ENCODE measurements around the gene RAD51B.

The RAD51B gene

DNA sequence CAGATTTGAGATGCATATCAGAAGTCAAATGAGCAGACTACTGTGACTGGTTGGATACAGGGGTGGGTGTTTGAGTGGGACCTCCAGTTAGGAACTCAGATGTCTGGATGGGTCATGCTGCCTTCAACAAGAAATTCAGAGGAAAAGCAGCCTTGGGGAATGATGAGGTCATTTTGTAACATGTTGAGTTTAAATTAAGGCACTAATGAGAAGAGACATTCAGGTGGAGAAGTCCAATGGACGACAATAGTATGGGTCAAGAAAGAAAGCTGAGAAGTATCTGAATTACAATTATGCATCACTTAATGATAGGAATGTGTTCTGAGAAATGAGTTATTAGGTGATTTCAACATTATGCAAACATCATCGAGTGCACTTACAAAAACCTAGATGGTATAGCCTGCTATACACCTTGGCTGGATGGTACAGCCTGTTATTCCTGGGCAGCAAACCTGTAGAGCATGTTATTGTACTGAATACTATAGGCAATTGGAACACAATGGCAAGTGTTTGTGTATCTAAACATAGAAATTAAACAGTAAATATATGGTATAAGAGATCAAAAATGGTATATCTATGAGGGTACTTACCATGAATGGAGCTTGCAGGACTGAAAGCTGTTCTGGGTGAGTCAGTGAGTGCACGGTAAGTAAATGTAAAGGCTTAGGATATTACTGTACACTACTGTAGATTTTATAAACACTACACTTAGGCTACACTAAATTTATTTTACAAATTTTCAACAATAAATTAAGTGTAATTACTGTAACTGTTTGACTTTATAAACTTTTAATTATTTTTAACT lies 414.7 kb downstream of the RAD51B start:
- no peak for DNase-seq (ENCODE audit: low spot score)

DNA sequence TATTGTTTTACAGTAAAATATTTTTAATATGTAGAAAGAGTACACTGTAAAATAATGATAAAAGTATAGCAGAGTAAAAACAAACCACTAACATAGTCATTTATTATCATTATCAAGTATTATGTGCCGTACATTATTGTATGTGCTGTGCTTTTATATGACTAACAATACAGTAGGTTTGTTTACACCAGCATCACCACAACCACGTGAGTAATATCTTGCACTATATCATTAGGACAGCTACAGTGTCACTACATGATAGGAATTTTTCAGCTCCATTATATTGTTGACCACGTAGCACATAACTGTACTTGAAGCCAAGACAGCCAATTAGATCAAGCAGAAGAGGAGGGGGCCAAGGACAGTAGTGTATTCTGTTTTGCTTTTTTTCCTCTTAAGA lies 415.4 kb downstream of the RAD51B start:
- no peak for DNase-seq (ENCODE audit: low spot score)

DNA sequence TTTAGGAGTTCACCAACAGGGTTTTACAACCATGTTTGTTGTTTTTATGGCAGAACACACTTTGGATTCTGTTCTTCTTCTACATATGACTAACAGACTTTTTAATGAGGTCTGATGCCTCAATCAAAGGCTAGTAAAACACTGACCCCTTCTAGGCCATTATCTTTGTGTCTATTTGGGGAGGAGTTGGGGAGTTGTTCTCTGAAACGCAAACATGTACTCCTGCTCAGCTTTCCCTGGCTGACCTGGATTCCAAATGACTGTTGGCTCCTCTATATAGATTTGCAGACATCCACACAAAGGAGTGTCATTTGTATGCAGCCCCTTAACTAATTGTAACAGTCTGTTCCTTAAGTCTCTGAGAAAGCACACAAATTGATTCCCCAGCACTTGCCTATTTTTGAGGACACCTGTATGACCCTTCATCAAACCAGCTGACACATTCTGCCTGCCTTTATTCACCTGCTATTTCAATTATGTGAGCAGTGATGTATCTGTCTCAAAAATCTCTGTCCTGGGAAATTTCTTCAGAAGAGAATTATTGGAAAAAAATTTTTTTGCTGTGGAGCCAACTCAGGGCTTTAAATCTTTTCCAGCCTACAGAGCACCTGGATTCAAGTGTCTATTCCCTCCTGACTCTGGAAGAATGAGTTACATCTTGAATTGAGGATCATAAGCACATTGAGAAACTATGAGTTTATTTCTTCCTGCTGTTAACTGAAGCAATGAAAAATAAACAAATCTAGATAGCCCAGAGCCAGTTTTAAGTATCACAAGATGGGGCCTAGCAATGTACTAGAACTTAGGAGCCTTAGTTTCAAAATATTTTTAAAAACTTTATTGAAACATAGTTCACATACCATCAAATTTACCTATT lies 417.2 kb downstream of the RAD51B start:
- no peak for DNase-seq (ENCODE audit: low spot score)

DNA sequence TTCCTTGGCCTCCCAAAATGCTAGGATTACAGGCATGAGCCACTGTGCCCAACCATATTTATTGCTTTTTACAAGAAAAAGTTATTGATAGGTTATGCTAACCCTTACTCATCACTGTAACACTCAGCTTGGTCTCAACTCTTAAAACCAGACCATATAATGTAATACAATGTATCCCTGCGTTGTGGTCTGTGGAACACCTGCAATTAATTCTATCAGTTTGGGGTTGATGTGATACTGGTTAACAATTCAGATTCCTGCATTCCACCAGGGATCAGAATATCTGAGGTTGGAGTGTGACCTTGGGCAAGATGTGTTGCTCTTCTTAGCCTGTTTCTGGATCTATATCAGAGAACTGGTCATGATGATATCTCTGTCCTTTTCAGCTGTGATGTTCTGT lies 419.0 kb downstream of the RAD51B start:
- no peak for DNase-seq (ENCODE audit: low spot score)

DNA sequence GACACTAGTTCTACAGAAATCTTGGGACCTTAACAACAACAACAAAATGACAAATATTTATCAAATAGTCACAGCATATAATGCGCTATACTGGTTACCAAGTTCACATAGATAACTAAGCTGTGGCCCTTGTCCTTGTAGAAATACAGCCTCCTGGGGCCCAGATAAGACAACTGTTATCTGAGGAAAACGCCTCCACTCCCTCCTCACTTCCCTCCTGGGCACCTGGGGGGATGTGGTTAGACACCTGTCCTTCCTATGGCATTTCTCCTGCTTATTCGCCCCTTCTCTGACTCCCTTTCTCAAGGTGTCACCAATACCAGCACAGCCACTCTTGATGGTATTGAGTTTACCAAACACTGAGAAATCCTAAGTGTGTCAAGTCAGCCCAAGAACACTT lies 419.4 kb downstream of the RAD51B start:
- DNase-seq (ENCODE audit: low spot score): no peak

DNA sequence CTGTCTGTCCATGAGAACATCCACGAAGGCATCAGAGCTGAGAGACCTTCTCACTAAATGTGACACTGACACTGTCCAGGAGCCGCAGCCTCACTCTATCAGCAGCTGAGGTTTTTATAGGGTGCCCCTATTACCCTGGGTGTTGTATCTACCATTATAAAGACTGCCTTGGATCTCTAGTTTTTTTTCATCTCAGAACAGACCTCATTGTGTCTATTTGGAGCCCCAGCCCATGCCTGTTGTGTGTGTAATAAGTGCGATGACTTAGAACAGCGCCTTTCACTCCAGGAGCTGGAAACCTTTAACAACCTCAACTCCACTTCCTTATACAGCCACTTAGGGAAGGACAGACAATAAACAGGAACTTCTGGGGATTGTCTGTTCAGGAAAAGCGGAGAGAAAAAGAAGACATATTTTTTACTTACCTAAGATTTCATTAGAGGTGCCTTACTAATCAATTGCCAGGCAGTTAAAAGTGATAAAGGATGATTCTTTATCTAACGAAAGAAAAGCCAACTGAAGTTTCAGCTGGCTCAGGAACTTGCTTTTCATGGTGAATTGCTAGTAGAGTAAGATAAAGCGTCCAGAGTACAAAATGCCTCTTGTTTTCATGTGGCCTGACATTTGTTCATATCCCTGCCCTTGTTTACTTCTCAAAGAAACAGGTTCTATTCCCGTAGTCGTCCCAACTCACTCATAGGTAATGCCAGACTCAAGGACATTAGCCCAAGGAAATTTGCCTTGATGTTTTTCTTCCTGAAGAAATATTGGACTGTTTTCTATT lies 420.6 kb downstream of the RAD51B start:
- DNase-seq (ENCODE audit: low spot score): no peak

DNA sequence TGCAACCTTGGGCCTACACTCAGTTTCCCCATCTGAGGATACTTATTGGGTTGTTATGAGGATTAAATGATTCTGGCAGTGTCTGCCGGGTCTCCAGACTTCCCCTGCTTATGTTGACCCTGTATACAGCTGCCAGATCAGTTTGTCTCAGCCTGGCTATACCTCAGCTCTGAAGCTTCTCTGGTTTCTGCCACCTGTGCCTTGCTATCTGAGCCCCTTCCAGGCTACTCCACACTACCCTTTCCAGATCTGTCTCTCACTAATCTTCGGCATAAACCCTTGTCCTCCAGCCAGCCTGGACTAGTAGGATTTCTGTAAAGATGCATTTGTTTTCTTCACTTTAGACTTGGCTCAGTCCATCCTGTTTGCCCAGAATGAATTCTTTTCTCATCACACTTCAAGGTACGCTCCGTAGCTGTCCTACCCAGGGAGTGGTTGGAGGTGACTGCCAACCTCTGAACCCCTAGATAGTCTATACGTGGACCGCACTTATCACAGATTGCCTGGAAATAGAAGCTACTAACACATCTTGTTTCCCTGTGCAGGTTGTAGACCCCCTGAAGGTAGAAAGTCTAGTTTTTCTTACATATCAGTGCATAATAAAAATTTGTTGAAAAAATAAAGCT lies 422.4 kb downstream of the RAD51B start:
- no peak for DNase-seq (ENCODE audit: low spot score)

DNA sequence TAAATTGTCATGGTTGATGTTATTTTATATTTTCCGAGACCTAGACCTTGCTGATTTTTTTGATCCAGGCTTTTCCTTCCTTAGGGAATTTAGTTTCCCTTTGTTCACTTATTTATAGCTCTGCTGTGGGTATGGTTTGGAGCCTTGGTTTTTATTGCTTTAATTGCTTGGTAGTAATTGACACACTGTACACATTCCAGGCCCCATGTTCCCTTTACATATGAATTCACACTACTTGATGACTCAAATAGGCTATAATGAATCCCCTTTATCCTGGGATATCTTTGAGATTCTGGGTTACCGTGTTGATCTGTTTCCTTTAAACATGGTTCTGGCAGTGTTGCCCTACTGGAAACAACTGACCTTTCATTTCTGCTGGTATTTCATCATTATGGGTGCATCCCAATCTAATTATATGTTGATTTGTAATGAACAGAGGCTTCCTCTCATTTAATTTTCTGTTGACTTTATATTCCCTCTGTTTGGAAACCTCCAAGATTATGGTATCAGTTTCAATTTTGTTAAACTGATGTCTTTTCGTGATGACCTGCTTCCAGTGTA lies 424.0 kb downstream of the RAD51B start:
- no peak for DNase-seq (ENCODE audit: low spot score)

DNA sequence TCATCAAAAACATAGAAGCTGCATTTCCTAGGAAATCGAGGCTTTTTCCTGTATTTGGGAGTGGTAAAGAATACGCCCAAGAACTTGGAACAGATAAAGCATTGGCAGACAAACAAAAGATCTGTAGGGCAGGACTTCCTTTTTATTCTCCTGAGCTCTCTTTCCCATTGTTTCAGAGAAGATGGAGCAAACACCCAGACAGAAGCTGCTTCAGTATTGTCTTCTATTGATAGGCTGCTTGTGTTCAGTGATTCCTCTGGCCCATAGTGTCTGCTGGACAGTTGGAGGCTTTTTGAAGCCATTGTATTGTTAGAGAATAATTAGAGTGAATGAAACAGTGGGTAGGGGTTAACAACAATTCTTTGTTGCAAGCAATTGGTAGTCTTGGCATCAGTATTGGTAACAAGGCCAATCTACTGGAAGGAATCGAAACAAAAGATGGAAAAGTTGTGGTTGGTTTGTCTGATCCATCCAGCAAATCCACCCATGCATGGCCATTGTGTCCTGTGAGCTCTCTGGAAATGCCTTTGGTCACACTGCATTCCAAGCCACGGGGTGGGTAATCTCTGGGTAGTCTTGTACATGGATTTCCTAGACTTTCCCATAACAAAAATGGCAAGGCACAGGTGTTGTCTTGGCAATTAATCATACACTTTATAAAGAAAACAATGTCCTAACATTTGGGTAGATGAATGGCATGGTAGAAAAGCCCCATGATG lies 424.8 kb downstream of the RAD51B start:
- DNase-seq (ENCODE audit: low spot score): peak; percentile 41

DNA sequence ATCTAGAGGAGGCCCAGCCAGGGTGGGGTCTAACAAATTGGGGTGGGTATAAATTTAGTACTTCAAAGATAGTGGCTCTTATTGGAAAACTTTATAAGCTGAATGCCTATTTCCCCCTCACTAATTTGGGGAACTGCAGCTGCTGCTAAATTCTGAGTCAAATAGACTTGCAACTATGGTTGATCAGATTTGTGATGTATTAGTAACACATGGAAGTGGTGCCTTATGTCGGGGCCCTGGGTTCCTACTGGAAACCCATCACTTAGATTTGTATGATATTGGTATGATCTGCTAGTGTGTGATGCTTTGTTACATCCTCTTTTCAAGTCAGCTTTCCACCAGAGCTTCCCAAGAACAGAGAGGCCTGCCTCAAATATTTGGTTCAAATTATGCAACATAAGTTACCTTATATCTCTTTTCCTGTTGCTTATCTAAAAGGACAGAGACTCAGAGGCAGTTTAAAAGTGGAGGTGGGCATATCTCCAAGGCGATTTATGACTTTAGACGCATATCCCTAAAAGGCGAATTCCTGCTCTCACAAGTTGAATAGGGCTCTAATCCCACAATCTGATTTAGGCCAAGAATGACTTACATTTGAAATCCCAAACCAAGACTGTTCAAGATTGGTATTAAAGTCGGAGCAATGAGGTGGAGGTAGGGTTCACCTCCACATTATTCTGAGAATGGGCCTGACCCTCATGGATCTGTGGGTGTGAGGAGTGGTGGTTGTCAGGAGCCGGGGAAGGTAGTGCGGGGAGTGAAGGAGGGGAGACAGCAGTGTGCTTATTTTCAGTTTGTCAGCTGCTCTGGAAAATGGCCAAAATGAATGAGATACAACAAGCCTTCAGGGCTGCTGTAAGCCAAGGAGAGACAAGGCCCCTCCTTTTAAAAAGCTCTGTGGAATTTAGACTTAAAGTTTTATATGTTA lies 425.8 kb downstream of the RAD51B start:
- no peak for DNase-seq (ENCODE audit: low spot score)

DNA sequence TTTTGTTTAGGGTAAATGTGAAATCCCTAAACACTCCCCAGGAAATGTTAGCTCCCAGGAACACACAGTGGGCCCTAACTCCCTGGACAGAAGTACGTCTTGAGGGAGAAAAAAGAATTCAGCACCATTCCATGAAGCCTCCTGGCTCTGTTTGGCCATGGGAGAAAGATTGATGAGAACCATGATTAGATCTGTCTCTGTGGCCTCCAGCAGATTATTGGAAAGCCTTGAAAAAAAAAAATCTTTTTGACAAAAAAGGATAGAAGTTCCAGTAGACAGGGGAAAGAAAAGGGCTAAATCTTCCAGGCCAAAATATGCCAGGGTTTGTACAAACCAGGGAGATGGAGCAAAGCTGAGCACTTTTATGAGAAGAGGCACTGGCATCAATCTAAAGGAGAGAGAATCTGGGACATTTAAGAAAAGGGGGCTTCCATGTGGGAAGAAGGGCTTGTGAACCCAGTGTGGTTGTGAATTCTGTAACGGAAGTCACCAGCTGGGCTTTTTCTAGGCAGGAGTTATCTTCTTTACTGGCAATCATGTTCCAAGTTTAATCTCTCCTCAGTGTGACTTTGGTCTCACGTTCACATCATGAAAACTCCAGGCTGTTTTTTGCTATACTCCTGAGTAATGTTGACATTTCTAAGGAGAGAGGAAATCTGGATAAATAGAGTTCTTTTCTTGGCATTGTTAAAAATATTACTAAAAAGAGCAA lies 426.7 kb downstream of the RAD51B start:
- no peak for DNase-seq (ENCODE audit: low spot score)

DNA sequence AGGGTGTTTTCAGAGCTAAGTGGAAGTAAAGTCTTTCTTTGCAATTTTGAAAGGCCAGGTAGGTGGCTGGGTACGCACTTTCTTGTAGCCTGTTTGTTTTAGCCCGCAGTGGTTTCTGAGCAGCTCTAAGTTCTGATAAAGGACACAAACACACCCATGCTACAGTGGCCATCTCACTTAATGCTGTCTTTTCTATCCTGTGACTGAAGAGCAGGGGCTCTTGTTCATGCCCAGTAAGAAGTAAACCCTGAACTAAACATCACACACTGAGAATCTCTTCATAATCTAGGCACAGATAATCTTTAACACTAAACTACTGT lies 427.2 kb downstream of the RAD51B start:
- DNase-seq (ENCODE audit: low spot score): no peak

DNA sequence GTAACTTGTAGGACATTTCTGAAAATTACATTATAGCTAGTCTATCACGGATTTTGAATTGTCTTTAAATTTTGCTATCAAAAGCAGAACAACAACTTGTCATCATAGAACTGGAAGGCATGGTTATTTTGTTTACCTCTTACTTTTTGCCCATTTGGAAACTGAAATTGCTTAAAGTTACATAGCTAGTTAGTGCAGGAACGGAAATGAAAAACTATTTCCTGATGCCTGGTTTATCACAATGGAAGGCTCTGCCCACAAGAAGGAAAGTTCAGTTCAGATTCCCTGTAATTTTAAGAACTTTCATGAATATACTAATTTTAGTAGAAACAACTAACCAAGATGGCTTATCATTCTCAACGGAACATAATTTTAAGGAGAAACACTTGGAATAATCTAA lies 427.7 kb downstream of the RAD51B start:
- no peak for DNase-seq (ENCODE audit: low spot score)

DNA sequence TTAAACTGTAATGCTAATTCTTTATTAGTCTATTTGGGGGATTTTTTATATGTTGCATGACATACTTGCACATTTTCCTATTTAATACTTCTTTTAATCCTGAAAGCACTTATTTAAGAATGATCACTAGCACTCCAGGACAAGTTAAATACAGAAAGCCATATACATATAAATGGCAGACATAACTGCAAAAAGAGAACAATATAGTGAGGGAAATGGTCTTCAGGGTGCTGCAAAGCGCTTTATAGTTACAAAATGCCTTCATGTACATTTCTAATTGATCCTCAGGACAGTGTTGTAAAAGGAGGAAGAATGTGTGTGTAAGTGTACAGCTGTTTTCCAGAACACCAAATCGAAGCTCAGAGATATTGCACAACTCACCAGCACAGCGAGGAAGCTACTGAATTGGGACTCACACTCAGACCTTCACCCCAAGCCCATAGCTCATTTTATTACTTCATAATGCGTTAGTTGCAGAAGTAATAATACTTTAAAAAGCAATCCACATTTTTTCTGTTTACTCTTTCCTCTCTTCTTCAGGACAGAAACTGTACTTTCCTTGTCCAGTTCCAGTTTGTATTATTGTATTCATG lies 428.2 kb downstream of the RAD51B start:
- DNase-seq (ENCODE audit: low spot score): no peak

DNA sequence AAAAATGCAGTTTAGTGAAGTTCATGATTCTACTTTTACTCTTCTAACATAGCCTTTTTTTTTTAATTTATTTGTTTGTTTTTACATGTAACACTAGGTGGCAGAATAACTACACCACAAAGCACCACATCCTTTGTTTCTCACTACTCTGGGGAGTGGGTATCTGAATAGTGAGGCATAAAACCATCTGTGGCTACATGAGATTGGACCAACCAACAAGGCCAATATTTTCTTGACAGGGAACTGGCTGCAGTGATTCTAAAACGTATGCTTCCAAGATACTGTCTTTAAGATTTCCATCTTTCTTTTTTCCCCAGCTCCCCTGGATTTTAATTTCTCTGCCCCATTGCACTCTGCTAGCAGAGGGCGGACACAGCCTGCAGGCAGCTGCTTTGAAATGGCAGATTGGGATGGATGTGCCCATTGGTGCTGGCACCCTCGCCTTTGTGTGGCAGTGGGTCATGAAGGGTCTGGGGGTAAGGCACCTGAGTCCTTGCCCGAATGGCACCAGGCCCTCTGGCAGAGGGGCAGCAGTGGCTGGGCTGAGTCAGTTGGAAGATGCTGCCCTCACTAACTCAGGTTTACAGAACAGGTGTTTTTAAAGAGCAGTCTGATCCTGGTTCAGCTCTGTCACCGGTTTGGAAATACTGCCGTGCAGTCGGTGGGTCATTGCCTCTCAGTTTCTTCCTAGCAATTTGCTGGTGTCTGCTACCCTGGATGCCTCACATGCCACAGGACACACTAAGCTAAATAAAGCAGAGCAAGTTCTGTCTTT lies 429.1 kb downstream of the RAD51B start:
- DNase-seq (ENCODE audit: low spot score): peak; percentile 67

DNA sequence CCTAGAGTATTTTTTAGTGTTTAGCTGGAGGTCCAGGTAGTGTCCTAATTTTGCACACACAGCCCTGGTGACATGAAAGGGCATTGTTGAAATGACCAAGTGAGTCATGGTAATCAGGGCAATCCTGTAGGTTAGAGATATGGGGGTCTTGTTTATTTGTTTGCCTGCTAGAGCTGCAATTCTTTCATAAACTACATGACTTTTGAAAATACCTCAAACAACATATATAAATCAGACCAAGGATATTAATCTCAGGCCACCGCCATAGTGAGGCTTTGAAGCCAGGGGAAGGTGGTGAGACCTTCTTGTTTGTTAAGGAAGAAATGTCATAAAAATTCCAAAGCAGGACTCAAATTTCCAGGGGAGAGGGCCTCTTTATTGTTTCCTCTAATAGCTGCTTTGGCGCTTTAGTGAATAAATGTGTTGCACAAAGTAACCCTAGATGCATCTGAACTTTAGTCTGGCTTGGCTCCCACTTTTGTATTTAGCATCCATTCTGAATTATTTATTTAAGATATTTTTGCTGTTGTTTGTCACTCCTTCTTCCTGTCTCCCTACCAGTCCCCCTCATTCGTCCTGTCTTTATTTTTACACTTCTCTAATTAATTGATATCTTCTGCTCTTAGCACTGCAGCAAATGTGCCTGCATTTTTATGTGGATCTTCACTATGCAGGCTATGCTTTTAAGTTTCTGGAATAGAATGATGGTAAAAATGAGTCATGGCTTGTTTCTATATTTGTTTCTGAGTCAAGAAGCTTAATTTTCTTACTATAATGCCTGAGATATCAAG lies 430.3 kb downstream of the RAD51B start:
- DNase-seq (ENCODE audit: low spot score): no peak

All from globus pallidus (tissue), 1 donor.